AG04449 (cell line): ENCODE data around the gene CDC42SE2.
"Not testable (repeated sequence)": the region's sequence is repeated elsewhere in the genome, so short reads cannot be mapped to it uniquely, and the experiment has no call there.

ENCODE experiments used
- CTCF ChIA-PET: fragments of 350-600 bp; formaldehyde crosslinking; extraction: SDS; loops from one replicate; lab custom pipeline; 2021; ENCODE audit warnings: antibody characterized with exemption; lab: Yijun Ruan, JAX
- POLR2A ChIA-PET: fragments of 400-600, 350-600 bp; formaldehyde crosslinking; extraction: SDS; loops from one replicate; lab custom pipeline; 2020; ENCODE audit warnings: antibody characterized with exemption, inconsistent platforms; lab: Yijun Ruan, JAX
- DNase-seq: peaks from one replicate; pipeline ENCODE4 v3.0.0-alpha.2; 2010; ENCODE audit warnings: low read depth, low spot score
- H3K4me3 ChIP-seq: 2 replicates; pipeline ENCODE4 v1.5.1; 2011; ENCODE audit warnings: low read depth, mild to moderate bottlenecking, control low read depth, low read length
- TF ChIP-seq, protein P1 (sequence below): IDR thresholded peaks from one replicate; pipeline ENCODE4 v1.5.1; 2011; ENCODE audit warnings: mild to moderate bottlenecking, moderate library complexity, low read length, control low read depth, inconsistent platforms; ENCODE audit not compliant: insufficient read depth; ENCODE audit errors: missing control alignments

The CDC42SE2 gene

GRCh38 chr5:131272724-131273123, 8.9 kb downstream of the CDC42SE2 start:
- TF ChIP-seq, protein P1, sequence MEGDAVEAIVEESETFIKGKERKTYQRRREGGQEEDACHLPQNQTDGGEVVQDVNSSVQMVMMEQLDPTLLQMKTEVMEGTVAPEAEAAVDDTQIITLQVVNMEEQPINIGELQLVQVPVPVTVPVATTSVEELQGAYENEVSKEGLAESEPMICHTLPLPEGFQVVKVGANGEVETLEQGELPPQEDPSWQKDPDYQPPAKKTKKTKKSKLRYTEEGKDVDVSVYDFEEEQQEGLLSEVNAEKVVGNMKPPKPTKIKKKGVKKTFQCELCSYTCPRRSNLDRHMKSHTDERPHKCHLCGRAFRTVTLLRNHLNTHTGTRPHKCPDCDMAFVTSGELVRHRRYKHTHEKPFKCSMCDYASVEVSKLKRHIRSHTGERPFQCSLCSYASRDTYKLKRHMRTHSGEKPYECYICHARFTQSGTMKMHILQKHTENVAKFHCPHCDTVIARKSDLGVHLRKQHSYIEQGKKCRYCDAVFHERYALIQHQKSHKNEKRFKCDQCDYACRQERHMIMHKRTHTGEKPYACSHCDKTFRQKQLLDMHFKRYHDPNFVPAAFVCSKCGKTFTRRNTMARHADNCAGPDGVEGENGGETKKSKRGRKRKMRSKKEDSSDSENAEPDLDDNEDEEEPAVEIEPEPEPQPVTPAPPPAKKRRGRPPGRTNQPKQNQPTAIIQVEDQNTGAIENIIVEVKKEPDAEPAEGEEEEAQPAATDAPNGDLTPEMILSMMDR: no peak
- no peak overlapping the region for H3K4me3 ChIP-seq
- DNase-seq: no peak
- ChIA-PET POLR2A (interaction anchor here (1.5 kb wide), 1 partner anchor 9 kb away, joined by 4 read pairs; the partner anchor contains the start of gene CDC42SE2), CTCF (no interaction called here)

DNA sequence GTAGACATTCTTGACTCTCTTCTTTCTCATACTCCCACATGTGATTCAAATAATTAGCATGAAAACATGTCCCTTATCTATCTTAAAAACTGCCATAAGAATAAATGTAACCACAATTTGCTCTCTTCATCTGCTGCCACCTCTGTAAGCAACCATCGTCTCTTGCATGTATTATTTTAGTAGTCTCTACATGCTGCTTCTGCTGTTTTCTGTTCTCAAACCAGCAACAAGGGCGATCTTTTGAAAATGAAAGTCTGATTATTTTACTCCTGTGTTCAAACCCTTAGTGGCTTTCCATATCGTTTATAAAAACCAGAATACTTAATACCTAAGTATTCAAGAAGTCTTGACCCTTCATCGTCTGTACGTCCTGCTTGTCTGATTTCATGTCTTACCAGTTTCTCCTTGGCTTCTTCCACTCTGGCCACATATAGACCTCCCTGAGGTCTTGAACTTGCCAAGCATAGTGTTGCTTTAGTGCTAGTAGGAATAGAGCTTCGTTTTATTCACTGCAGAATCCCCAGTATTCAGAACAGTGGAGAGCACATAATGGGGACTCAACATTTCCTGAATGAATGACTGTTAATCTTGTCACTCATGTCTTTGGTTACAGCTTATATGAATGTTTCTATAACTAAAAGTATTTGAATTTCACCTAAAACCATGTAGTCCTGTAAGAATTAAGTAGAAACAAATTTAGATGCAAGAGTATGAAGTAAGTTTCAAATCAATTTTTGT, 10.6 kb downstream of the CDC42SE2 start:
- ChIA-PET CTCF (interaction anchor here (0.8 to 1.6 kb wide), 2 partner anchors 10 kb away, joined by 4 to 5 read pairs; partner anchors contain the start of gene CDC42SE2), POLR2A (no interaction called here)
- DNase-seq: no peak
- TF ChIP-seq, protein P1: no peak
- no peak overlapping the region for H3K4me3 ChIP-seq

GRCh38 chr5:131276072-131276471, 12.2 kb downstream of the CDC42SE2 start:
- no peak for DNase-seq
- ChIA-PET CTCF (interaction anchor here (1.4 to 1.6 kb wide), 2 partner anchors 9 to 12 kb away, joined by 3 to 5 read pairs; partner anchors contain the start of gene CDC42SE2), POLR2A (no interaction called here)
- H3K4me3 ChIP-seq: no peak overlapping the region
- TF ChIP-seq, protein P1: no peak

- DNase-seq: no peak
- TF ChIP-seq, protein P1: no peak
- CTCF ChIA-PET: interaction anchor here (1.4 to 2.2 kb wide), 2 partner anchors 8 to 13 kb away, joined by 3 to 8 read pairs; partner anchors contain the start of gene CDC42SE2
- H3K4me3 ChIP-seq: no peak overlapping the region
- POLR2A ChIA-PET: no interaction called here
Observed at GRCh38 chr5:131277447-131277846, 13.6 kb downstream of the CDC42SE2 start.

GRCh38 chr5:131277875-131278740, 14.3 kb downstream of the CDC42SE2 start:
- POLR2A ChIA-PET: no interaction called here
- no peak overlapping the region for H3K4me3 ChIP-seq
- CTCF ChIA-PET: interaction anchor here (2.2 kb wide), 1 partner anchor 13 kb away, joined by 8 read pairs; the partner anchor contains the start of gene CDC42SE2
- DNase-seq: no peak
- TF ChIP-seq, protein P1: no peak

DNA sequence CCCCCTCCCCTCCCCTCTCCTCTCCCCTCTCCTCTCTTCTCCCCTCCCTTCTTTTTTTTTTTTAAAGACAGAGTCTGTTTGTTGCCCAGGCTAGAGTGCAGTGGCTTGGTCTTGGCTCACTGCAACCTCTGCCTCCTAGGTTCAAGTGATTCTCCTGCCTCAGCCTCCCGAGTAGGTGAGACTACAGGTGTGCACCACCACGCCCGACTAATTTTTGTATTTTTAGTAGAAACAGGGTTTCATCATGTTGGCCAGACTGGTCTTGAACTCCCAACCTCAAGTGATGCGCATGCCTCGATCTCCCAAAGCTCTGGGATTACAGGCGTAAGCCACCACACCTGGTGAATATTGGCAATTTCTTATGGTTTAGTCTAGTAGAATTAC, 14.9 kb downstream of the CDC42SE2 start:
- POLR2A ChIA-PET: not testable (repeated sequence)
- CTCF ChIA-PET: interaction anchor here (2.2 kb wide), 1 partner anchor 14 kb away, joined by 8 read pairs; the partner anchor contains the start of gene CDC42SE2

More for the DNA sequence above, 14.9 kb downstream of the CDC42SE2 start:
- H3K4me3 ChIP-seq, DNase-seq: not testable (repeated sequence)
